Inferior parietal cortex (tissue), 1 donor: ENCODE data around the gene MAPK4.

Experiments
- DNase-seq: peaks from one replicate; pipeline ENCODE4 v3.0.0-alpha.2; 2016; ENCODE audit errors: extremely low spot score

Gene MAPK4

GRCh38 chr18:50623694-50624352 is 63.9 kb downstream of the MAPK4 start:
- no peak for DNase-seq

DNA sequence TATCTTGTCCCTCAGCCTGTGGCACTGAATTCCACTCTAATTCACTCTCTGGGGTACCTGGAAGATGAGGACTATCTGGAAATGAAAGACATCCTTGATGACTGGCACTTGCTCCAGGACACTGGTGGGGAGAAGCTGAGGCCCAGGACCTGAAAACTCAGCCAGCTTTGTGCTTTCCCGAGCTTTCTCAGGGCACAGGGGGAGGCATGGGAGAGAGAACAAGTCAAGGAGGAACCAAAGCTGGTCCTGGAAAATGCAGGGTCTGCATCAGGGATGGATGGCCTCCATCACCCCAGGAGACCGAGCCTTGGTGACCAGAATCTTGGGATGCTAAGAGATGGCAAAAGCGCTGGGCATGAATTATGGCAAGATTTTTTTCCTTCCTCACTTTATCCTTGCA is 65.1 kb downstream of the MAPK4 start:
- no peak for DNase-seq

- no peak for DNase-seq
These were observed 66.4 kb downstream of the MAPK4 start for GRCh38 chr18:50626317-50626716.

GRCh38 chr18:50627594-50628532 is 68.0 kb downstream of the MAPK4 start:
- DNase-seq: no peak

DNA sequence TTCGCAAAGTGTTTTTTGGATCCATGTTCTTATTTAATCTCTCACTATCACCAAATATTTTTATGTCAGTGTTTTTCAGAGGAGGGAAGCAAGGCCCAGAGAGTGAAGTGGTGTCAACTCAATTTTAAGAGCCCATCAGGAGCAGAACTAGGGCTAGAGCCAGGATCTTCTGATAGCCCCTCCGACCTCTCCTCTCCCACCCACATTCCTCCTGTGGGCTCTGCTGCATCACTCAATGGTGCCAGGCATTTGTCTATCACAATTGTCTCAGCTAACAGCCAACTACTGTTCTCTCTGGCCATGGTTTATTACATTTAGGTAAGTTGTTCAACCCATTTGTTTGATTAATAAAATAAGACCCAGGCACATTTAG is 68.6 kb downstream of the MAPK4 start:
- DNase-seq: no peak

- DNase-seq: no peak
These were observed 69.3 kb downstream of the MAPK4 start for GRCh38 chr18:50629148-50629631.

DNA sequence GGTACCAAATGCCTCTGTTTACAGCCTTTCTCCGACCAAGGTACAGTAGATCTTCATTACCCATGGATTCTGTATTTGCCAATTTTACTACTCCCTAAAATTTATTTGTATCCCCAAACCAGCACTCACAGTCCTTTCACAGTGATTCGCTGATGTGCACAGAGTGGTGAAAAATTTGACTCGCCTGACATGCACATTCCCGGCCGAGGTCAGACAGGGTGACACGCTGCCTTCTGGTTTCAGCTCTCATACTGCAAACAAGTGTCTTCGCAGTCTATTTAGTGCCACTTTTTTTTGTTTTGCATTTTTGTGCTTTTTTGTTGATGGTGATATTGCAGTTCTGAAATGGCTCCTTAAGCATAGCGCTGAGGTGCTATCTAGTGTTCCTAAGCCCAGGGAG is 71.0 kb downstream of the MAPK4 start:
- DNase-seq: no peak

- no peak for DNase-seq
These were observed 73.1 kb downstream of the MAPK4 start for GRCh38 chr18:50632895-50633515.

GRCh38 chr18:50633992-50634391 is 74.1 kb downstream of the MAPK4 start:
- no peak for DNase-seq

- DNase-seq: no peak
These were observed 76.6 kb downstream of the MAPK4 start for GRCh38 chr18:50636366-50637057.

DNA sequence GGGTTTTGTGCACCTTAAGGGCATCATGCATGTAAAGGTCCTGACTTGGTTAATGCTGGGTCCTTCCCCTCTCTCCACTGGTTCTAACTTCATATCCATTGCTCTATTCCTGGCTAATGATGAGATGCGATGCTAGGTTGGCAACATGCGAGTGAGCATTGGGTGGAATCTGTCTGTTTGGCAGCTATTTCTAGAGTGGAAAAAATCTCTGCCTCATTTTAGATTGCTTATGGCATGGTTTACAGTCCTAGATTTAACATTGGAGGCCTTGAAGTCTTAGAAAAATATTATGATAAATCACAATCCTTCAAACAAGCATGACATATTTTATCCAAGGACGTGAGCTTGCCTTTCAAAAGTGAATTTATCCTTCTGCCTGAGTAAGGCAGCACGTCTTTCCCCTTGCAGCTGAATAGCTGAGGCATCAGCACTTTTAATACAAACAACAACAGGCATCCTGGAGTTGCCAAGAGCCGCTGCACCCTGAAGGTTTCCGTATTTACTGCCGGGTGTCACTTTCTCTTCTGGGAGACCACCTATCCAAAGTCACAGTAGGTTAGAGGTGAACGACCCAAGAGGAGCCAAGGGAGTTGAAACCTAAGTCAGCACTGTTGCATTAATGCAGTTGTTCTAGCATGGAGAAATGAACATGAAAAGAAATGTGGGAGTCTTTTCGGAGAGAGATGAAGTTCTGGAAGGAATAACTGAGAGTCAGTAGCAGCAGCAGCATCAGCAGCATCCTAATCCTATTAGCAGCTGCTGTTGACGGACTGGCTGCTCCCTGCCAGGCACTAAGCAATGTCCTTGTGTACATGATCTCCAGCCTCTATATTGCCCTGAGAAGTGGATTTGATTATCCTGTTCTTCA is 78.4 kb downstream of the MAPK4 start:
- no peak for DNase-seq

DNA sequence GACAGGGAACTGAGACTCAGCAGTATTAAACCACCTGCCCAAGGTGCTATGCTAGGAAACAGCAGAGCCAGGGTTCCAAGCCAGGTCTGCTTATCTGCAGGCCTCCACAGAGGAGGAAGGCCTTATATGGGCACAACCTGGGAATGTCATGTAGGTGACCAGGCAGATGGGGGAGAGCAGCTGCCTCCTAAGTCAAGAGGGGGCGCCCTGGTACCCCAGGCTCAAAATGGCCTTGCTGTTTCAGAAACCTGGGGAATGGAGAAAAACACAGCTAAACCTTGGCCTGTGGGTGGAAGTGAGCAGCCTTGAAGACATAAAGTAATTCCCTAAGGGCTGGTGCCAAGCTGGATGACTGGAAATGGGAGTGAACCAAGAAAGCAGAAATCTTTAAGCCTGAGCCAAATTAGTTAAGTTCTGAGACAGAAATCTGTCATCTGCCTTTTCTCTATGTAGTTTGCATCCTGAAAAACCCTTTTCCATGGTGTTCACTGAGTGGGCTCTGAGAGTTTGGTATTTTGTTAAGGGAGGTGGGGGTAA is 79.1 kb downstream of the MAPK4 start:
- no peak for DNase-seq

DNA sequence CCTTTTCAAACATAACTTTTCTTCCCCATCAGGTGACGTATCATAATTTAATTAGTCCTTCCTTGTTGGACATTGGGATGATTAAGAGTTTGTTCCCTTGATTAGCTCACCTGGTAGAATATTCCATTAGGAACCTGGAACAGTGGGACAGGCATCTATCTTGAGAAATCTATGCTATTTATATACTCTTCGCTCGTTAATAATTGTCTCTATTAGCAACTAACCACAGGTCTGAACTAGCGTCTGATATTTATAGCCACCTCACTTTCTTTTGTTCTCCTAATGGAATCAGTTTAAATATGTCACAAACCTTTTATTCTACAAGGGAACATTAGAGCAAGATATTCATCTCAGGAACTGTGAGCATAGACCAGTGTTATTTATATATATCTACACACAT is 79.8 kb downstream of the MAPK4 start:
- DNase-seq: no peak

DNA sequence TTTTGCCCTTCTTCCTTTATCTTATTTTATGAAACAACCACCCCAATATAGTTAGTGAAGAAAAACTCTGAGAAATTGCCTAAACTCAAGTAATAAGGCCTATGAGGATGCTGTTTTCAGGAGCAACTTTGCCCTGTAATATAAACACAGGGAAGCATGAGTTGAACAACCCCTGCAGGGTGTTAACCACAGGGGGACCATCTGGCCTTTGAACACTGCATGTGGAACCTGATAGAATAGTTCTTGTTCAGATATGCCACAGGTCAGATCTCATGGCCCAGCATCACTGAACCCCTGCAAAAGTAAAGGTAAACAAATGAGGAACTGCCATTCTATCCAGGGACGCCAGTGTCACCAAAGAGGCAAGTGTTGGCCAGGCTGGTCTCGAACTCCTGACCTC is 82.6 kb downstream of the MAPK4 start:
- no peak for DNase-seq

GRCh38 chr18:50644146-50644545 is 84.3 kb downstream of the MAPK4 start:
- DNase-seq: no peak

DNA sequence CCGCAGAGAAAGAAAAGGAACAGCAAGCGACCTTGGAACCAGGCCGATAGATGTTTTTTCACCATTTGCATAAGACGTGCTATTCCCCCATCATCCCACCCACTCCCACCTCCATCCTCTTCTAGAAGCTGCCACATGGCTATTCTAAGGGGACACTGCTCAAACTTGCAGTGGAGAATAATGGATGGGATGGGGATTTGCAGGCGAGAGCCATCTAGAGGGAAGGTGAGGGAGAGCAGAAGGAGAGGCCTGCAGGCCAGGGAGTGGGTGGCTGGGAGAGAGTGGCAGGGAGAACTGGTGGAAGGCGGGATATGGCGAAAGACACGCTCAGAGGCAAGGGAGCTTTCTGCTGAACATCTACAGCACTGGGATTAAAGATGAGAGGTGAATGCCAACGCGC is 84.9 kb downstream of the MAPK4 start:
- no peak for DNase-seq

DNA sequence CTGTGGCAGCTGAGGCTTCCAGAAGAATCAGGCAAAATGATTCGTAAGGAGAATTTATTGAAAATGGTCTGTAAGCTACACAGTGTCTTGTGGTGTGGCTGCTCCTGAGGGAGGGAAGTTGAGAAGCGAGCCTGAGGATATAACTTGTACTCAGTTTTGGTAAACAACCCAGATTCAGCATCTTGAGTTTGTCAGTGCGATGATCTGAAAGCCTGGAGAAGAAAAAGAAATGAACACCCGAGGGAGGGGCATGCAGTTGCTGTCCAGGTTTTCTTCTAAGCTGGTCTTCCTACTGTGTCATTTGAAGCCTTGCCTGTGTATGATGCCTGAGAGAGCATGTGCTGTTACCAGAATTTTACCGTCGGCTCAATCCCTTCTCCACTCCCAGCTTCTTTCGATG is 87.3 kb downstream of the MAPK4 start:
- DNase-seq: no peak

DNA sequence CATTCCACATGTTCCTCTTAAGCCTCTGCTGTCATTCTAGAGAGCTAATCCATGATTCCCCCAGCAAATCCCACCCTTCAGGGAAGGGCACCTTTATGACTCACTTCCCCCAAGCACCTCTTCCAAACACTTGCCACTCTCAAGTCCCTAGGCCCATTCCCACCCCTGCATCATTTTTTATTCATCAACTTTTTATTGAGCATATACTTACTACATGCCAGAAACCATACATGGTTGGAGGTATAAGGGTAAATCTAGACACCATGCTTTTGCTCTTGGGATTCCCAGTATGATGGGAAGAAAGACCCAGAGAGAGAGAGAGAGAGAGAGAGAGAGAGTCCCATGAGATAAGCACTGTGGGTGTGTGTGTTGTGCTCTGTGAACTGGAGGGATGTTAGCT is 87.9 kb downstream of the MAPK4 start:
- DNase-seq: no peak

GRCh38 chr18:50649821-50650220 is 89.9 kb downstream of the MAPK4 start:
- no peak for DNase-seq

DNA sequence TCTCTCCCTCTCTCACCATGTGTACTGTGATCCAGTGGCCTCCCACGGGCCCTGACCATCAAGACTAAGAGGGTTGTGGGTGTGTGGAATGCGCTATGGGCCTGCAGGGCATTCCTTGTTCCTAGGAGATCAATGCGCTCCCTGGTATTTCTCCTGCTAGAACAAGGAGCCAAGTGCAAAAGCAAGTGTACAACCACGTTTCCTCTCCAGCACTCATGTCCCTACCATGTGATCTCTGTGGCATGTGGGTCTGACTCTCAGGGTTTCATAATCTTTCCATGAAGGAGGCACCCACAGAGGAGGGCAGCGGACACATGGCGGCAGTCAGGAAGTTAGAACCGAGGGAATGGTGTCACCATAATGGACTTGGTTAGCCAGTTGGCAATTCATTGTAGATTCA is 91.4 kb downstream of the MAPK4 start:
- DNase-seq: no peak
